ENCODE measurements around the gene XKR8. TPM values are rescaled to one million over a fixed set of nuclear protein-coding genes. Genes with fewer than 3 reads are reported as not detected.
A peak's percentile ranks its signal among the peaks of the same experiment; 100 is the strongest.

The XKR8 gene
- total RNA-seq, 2 donors from 2014 or later, result 8.4 to 12.2 TPM

- Mint-ChIP-seq H3K27ac (peak overlapping the region; percentile 83), H3K4me3 (no peak overlapping the region), H3K36me3 (ENCODE audit: low read depth) (no peaks in the 10 kb centered on the region), H3K4me1 (peaks cover 12% of the 10 kb centered on the region), H3K9me3 (no peaks in the 10 kb centered on the region), H3K27me3 (no peaks in the 10 kb centered on the region)
- no peak for ATAC-seq (replicated peaks)
Measured at GRCh38 chr1:27940870-27941560, 18.8 kb upstream of the XKR8 start.

GRCh38 chr1:27941671-27942540 lies 17.9 kb upstream of the XKR8 start:
- H3K36me3 Mint-ChIP-seq (ENCODE audit: low read depth), result no peaks in the 10 kb centered on the region
- H3K27ac Mint-ChIP-seq, result peak overlapping the region; percentile 83
- ATAC-seq (replicated peaks), result no peak
- H3K4me1 Mint-ChIP-seq, result peaks cover 12% of the 10 kb centered on the region
- no peaks in the 10 kb centered on the region for H3K27me3 Mint-ChIP-seq
- H3K4me3 Mint-ChIP-seq, result no peak overlapping the region
- no peaks in the 10 kb centered on the region for H3K9me3 Mint-ChIP-seq

- H3K9me3 Mint-ChIP-seq, result no peaks in the 10 kb centered on the region
- no peaks in the 10 kb centered on the region for H3K27me3 Mint-ChIP-seq
Measured at GRCh38 chr1:27945020-27945419, 14.8 kb upstream of the XKR8 start.

GRCh38 chr1:27949027-27949426 lies 10.7 kb upstream of the XKR8 start:
- Mint-ChIP-seq H3K4me3 (no peak overlapping the region), H3K4me1 (peaks cover 2% of the 10 kb centered on the region), H3K9me3 (no peaks in the 10 kb centered on the region), H3K27ac (no peak overlapping the region), H3K36me3 (ENCODE audit: low read depth) (no peaks in the 10 kb centered on the region), H3K27me3 (no peaks in the 10 kb centered on the region)
- ATAC-seq (replicated peaks), result no peak

More at GRCh38 chr1:27945020-27945419, 14.8 kb upstream of the XKR8 start:
- no peak overlapping the region for H3K4me3 Mint-ChIP-seq
- ATAC-seq (replicated peaks), result no peak
- peaks cover 10% of the 10 kb centered on the region for H3K4me1 Mint-ChIP-seq
- no peak overlapping the region for H3K27ac Mint-ChIP-seq
- H3K36me3 Mint-ChIP-seq (ENCODE audit: low read depth), result no peaks in the 10 kb centered on the region

- Mint-ChIP-seq H3K27me3 (no peaks in the 10 kb centered on the region), H3K4me3 (no peak overlapping the region), H3K36me3 (ENCODE audit: low read depth) (no peaks in the 10 kb centered on the region), H3K27ac (no peak overlapping the region), H3K4me1 (no peaks in the 10 kb centered on the region), H3K9me3 (no peaks in the 10 kb centered on the region)
- no peak for ATAC-seq (replicated peaks)
Measured at GRCh38 chr1:27951396-27951795, 8.4 kb upstream of the XKR8 start.

GRCh38 chr1:27952147-27952546 lies 7.6 kb upstream of the XKR8 start:
- no peak for ATAC-seq (replicated peaks)
- Mint-ChIP-seq H3K9me3 (no peaks in the 10 kb centered on the region), H3K36me3 (ENCODE audit: low read depth) (no peaks in the 10 kb centered on the region), H3K4me3 (no peak overlapping the region), H3K4me1 (no peaks in the 10 kb centered on the region), H3K27ac (no peak overlapping the region), H3K27me3 (no peaks in the 10 kb centered on the region)

- no peaks in the 10 kb centered on the region for H3K4me1 Mint-ChIP-seq
- no peaks in the 10 kb centered on the region for H3K36me3 Mint-ChIP-seq (ENCODE audit: low read depth)
- no peaks in the 10 kb centered on the region for H3K27me3 Mint-ChIP-seq
- H3K27ac Mint-ChIP-seq, result no peak overlapping the region
- H3K9me3 Mint-ChIP-seq, result no peaks in the 10 kb centered on the region
- no peak overlapping the region for H3K4me3 Mint-ChIP-seq
- no peak for ATAC-seq (replicated peaks)
Measured at GRCh38 chr1:27954186-27954585, 5.6 kb upstream of the XKR8 start.

GRCh38 chr1:27955076-27955475 lies 4.7 kb upstream of the XKR8 start:
- Mint-ChIP-seq H3K27me3 (no peaks in the 10 kb centered on the region), H3K4me1 (no peaks in the 10 kb centered on the region), H3K4me3 (no peak overlapping the region), H3K36me3 (ENCODE audit: low read depth) (no peaks in the 10 kb centered on the region), H3K9me3 (no peaks in the 10 kb centered on the region), H3K27ac (no peak overlapping the region)
- no peak for ATAC-seq (replicated peaks)

DNA sequence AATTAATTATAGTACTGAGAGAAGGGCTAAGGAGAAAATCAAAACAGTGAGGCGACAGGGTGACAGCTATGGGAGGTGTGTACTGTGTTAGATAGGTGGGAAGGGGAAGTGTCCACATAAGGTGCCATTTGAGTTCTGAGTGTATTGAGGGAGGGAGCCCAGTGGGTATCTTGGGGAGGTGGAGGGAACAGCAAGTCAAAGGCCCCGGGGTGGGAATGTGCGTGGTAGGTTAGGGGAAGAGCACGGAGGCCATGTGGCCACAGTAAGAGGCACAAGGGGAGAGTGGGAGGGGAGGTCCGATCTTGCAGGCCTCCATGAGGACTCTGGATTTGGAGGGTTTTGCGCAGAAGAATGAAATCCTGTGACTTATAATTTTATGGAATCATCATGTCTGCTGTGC lies 3.0 kb upstream of the XKR8 start:
- ATAC-seq (replicated peaks), result no peak
- Mint-ChIP-seq H3K4me1 (peaks cover 7% of the 10 kb centered on the region), H3K27ac (no peak overlapping the region), H3K9me3 (no peaks in the 10 kb centered on the region), H3K27me3 (no peaks in the 10 kb centered on the region), H3K4me3 (no peak overlapping the region), H3K36me3 (ENCODE audit: low read depth) (no peaks in the 10 kb centered on the region)

- ATAC-seq (replicated peaks), result no peak
- Mint-ChIP-seq H3K4me3 (no peak overlapping the region), H3K4me1 (peaks cover 7% of the 10 kb centered on the region), H3K27ac (no peak overlapping the region), H3K27me3 (no peaks in the 10 kb centered on the region), H3K9me3 (no peaks in the 10 kb centered on the region), H3K36me3 (ENCODE audit: low read depth) (no peaks in the 10 kb centered on the region)
Measured at GRCh38 chr1:27957655-27958054, 2.1 kb upstream of the XKR8 start.

DNA sequence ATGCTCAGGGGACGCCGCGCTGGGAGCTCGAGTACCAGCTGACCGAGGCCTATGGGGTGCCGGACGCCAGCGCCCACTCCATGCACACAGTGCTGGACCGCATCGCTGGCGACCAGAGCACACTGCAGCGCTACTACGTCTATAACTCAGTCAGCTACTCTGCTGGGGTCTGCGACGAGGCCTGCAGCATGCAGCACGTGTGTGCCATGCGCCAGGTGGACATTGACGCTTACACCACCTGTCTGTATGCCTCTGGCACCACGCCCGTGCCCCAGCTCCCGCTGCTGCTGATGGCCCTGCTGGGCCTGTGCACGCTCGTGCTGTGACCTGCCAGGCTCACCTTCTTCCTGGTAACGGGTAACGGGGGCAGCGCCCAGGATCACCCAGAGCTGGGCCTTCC lies 1.3 kb upstream of the XKR8 start:
- Mint-ChIP-seq H3K27me3 (no peaks in the 10 kb centered on the region), H3K27ac (no peak overlapping the region), H3K4me1 (peaks cover 7% of the 10 kb centered on the region), H3K4me3 (peak overlapping the region; percentile 86), H3K9me3 (no peaks in the 10 kb centered on the region), H3K36me3 (ENCODE audit: low read depth) (no peaks in the 10 kb centered on the region)
- ATAC-seq (replicated peaks), result no peak

DNA sequence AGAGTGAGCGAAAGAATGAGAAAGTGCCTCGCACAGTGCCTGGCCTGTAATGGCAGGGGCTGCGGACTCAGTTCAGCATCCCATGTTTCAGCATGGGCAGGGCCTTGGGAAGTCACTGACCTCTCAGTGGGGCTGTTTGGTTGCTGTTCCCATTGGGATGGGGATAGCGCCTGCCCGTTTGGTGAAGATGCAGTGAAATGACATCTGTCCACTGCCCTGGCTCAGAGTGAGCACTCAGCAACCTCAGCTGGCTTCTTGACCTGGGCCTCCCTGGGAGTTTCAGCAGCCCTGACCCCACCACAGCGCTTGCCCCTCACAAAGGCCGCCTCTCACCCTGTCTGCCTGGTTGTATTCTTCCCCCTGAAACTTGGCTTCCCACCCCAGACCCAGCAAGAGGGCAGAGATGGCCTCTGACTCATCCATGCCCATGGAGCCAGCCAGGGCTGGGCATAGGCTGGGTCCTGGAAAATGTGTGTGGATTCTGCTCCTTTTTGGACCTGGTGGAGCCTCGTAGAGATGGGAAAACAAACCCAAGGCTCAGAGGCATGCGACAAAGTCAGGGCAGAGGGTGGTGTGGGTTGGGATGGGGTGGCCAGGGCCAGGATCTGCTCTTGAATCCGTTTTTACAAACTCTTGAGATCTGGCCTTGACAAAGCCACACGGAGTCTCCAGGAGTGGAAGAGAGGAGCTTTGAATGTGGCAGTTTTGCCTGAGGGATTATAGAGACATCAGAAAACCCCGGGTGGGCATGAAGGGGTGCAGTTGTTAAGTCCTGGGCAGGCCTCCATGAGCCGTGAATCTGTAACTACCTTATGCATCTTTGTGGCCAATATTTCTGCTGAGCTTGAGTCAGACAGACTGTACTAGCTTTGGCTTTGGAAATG lies 1.2 kb downstream of the XKR8 start:
- Mint-ChIP-seq H3K4me1 (peaks cover 7% of the 10 kb centered on the region), H3K27ac (peak overlapping the region; percentile 66), H3K36me3 (ENCODE audit: low read depth) (peaks cover 15% of the 10 kb centered on the region), H3K9me3 (no peaks in the 10 kb centered on the region), H3K27me3 (no peaks in the 10 kb centered on the region), H3K4me3 (peak overlapping the region; percentile 86)
- ATAC-seq (replicated peaks), result no peak

DNA sequence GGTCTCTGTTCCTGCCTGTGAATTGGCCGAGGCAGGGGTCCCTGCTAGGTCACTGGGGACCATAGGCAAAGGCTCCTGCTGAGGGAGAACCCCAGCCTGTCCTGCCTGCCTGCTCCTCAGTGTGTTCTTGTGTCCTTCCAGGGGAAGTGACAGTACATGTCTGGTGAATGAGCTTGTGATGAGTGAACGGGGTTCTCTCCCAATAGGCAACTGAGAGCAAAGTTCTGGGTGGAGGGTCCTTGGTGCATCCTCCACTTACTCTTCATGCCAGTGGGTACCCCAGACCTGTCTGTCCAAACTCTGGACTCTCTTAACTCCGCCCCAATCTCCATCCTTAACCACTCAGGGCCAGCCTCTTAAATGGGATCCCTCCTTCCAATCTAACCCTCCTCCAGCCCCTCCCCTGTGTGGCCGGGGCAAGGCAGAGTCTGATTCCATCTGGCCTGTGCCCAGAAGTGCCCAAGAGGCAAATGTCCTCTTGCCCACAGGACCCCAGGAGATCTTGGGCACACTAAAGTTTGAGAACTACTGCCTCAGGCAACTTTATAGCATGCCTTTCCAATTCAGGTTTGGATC lies 2.0 kb downstream of the XKR8 start:
- H3K4me1 Mint-ChIP-seq, result peaks cover 7% of the 10 kb centered on the region
- no peak for ATAC-seq (replicated peaks)
- peak overlapping the region; percentile 86 for H3K4me3 Mint-ChIP-seq
- H3K27me3 Mint-ChIP-seq, result no peaks in the 10 kb centered on the region
- peak overlapping the region; percentile 66 for H3K27ac Mint-ChIP-seq
- no peaks in the 10 kb centered on the region for H3K9me3 Mint-ChIP-seq
- H3K36me3 Mint-ChIP-seq (ENCODE audit: low read depth), result peaks cover 19% of the 10 kb centered on the region

- no peak overlapping the region for H3K4me3 Mint-ChIP-seq
- ATAC-seq (replicated peaks), result no peak
- no peaks in the 10 kb centered on the region for H3K9me3 Mint-ChIP-seq
- peaks cover 18% of the 10 kb centered on the region for H3K4me1 Mint-ChIP-seq
- peaks cover 35% of the 10 kb centered on the region for H3K36me3 Mint-ChIP-seq (ENCODE audit: low read depth)
- H3K27me3 Mint-ChIP-seq, result no peaks in the 10 kb centered on the region
- H3K27ac Mint-ChIP-seq, result peak overlapping the region; percentile 28
Measured at GRCh38 chr1:27963393-27963792, 3.6 kb downstream of the XKR8 start.
